IMR-90 (cell line): Measurements from ENCODE around the gene ATXN10.

ENCODE experiments used
- BHLHE40 ChIP-seq: fragments of 150-350 bp; IDR thresholded peaks from 2 replicates; pipeline ENCODE4 v1.6.1; 2016; ENCODE audit warnings: mild to moderate bottlenecking, low read depth, low read length
- CEBPB ChIP-seq: IDR thresholded peaks from 2 replicates; pipeline ENCODE4 v1.6.1; 2012; ENCODE audit warnings: low read depth, low read length, improper control_type of control experiment
- CHD1 ChIP-seq: IDR thresholded peaks from 2 replicates; pipeline ENCODE4 v1.6.1; 2012; ENCODE audit warnings: low read depth, low read length, improper control_type of control experiment
- FOS ChIP-seq: fragments of 150-350 bp; IDR thresholded peaks from 2 replicates; pipeline ENCODE4 v1.6.1; 2016; ENCODE audit warnings: low read depth, low read length
- MXI1 ChIP-seq: IDR thresholded peaks from 2 replicates; pipeline ENCODE4 v1.6.1; 2012; ENCODE audit warnings: low read depth, mild to moderate bottlenecking, low read length, moderate library complexity, borderline replicate concordance
- POLR2A ChIP-seq: IDR thresholded peaks from 2 replicates; pipeline ENCODE4 v1.6.1; 2012; ENCODE audit warnings: mild to moderate bottlenecking, low read depth, low read length
- RAD21 ChIP-seq: IDR thresholded peaks from 2 replicates; pipeline ENCODE4 v1.6.1; 2012; ENCODE audit warnings: low read length, improper control_type of control experiment
- RCOR1 ChIP-seq: IDR thresholded peaks from 2 replicates; pipeline ENCODE4 v1.6.1; 2012; ENCODE audit warnings: mild to moderate bottlenecking, low read length, improper control_type of control experiment; ENCODE audit not compliant: insufficient replicate concordance
- RFX5 ChIP-seq: IDR thresholded peaks from 2 replicates; pipeline ENCODE4 v1.8.0; 2012; ENCODE audit warnings: low read depth, mild to moderate bottlenecking, low read length, moderate library complexity
- SMC3 ChIP-seq: fragments of 150-350 bp; IDR thresholded peaks from 2 replicates; pipeline ENCODE4 v1.6.1; 2016; ENCODE audit warnings: low read depth, mild to moderate bottlenecking, antibody characterized with exemption, low read length, moderate library complexity
- TF ChIP-seq, protein P1 (sequence below): conservative IDR thresholded peaks from 2 replicates; pipeline ENCODE4 v1.5.1; 2012; ENCODE audit warnings: mild to moderate bottlenecking, low read depth, low read length, improper control_type of control experiment
- TF ChIP-seq, protein P2 (sequence below): fragments of 150-350 bp; IDR thresholded peaks from 2 replicates; pipeline ENCODE4 v1.6.1; 2017; ENCODE audit warnings: mild to moderate bottlenecking, antibody characterized with exemption, low read length, low read depth

DNA sequence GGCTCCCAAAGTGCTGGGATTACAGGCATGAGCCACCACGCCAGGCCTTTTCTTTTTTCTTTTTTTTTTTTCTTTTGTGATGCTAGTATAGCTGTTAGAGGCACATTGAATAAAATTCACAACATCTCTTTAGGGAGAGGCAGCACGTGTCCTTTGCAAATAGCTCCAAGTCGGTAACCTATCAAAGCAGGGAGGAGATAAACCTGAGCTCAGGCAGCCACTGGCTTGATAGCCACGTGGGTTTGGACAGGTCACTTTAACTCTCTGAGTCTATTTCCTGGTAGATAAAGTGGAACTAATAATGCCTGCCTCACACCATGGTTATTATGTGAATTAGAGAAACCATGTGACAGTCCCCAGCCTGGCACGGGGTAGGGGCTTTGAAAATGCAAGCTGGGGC, 43.1 kb upstream of the ATXN10 start:
- TF ChIP-seq, protein P1, sequence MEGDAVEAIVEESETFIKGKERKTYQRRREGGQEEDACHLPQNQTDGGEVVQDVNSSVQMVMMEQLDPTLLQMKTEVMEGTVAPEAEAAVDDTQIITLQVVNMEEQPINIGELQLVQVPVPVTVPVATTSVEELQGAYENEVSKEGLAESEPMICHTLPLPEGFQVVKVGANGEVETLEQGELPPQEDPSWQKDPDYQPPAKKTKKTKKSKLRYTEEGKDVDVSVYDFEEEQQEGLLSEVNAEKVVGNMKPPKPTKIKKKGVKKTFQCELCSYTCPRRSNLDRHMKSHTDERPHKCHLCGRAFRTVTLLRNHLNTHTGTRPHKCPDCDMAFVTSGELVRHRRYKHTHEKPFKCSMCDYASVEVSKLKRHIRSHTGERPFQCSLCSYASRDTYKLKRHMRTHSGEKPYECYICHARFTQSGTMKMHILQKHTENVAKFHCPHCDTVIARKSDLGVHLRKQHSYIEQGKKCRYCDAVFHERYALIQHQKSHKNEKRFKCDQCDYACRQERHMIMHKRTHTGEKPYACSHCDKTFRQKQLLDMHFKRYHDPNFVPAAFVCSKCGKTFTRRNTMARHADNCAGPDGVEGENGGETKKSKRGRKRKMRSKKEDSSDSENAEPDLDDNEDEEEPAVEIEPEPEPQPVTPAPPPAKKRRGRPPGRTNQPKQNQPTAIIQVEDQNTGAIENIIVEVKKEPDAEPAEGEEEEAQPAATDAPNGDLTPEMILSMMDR = no peak
- TF ChIP-seq POLR2A (no peak), RAD21 (no peak), FOS (no peak), RCOR1 (no peak), SMC3 (no peak), BHLHE40 (no peak), RFX5 (no peak), CEBPB (no peak), CHD1 (no peak), MXI1 (no peak)
- TF ChIP-seq, protein P2, sequence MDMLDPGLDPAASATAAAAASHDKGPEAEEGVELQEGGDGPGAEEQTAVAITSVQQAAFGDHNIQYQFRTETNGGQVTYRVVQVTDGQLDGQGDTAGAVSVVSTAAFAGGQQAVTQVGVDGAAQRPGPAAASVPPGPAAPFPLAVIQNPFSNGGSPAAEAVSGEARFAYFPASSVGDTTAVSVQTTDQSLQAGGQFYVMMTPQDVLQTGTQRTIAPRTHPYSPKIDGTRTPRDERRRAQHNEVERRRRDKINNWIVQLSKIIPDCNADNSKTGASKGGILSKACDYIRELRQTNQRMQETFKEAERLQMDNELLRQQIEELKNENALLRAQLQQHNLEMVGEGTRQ = no peak
